Measurements from ENCODE around the gene KRTAP19-1. TPM values are rescaled to one million over a fixed set of nuclear protein-coding genes. Genes with fewer than 3 reads are reported as not detected.

Gene KRTAP19-1
- total RNA-seq, 1 donor from 2014 or later: not detected

- H3K4me3 Mint-ChIP-seq (ENCODE audit: unreplicated experiment): no peak overlapping the region
- no peaks in the 10 kb centered on the region for H4K20me1 ChIP-seq (ENCODE audit: insufficient read depth, low read length)
- no peak overlapping the region for H3K4me2 ChIP-seq (ENCODE audit: low read length)
- H3K9me3 ChIP-seq (ENCODE audit: insufficient read depth, low read depth, low read length): no peaks in the 10 kb centered on the region
- no peak for DNase-seq (ENCODE audit: low read depth)
- no peaks in the 10 kb centered on the region for H3K9me3 Mint-ChIP-seq (ENCODE audit: unreplicated experiment)
- no peak overlapping the region for H3K4me3 ChIP-seq (ENCODE audit: insufficient read depth, low read depth, low read length)
- H3K27ac Mint-ChIP-seq (ENCODE audit: unreplicated experiment): no peak overlapping the region
- H3K27me3 Mint-ChIP-seq (ENCODE audit: low read depth, unreplicated experiment): no peaks in the 10 kb centered on the region
- no peak overlapping the region for H2AFZ ChIP-seq (ENCODE audit: low read depth, low read length)
- H3K9ac ChIP-seq (ENCODE audit: low read length): no peak overlapping the region
- no peak overlapping the region for H3K27ac ChIP-seq (ENCODE audit: low read depth, low read length)
- no peak for FAIRE-seq
- H3K4me1 Mint-ChIP-seq (ENCODE audit: low read depth, unreplicated experiment): peaks cover 1% of the 10 kb centered on the region
- H3K27me3 ChIP-seq (ENCODE audit: insufficient read depth, low read length): no peaks in the 10 kb centered on the region
- no peaks in the 10 kb centered on the region for H3K4me1 ChIP-seq (ENCODE audit: insufficient read depth, low read length)
- H3K36me3 ChIP-seq (ENCODE audit: insufficient read depth, low read length): no peaks in the 10 kb centered on the region
- TF ChIP-seq, protein P1, sequence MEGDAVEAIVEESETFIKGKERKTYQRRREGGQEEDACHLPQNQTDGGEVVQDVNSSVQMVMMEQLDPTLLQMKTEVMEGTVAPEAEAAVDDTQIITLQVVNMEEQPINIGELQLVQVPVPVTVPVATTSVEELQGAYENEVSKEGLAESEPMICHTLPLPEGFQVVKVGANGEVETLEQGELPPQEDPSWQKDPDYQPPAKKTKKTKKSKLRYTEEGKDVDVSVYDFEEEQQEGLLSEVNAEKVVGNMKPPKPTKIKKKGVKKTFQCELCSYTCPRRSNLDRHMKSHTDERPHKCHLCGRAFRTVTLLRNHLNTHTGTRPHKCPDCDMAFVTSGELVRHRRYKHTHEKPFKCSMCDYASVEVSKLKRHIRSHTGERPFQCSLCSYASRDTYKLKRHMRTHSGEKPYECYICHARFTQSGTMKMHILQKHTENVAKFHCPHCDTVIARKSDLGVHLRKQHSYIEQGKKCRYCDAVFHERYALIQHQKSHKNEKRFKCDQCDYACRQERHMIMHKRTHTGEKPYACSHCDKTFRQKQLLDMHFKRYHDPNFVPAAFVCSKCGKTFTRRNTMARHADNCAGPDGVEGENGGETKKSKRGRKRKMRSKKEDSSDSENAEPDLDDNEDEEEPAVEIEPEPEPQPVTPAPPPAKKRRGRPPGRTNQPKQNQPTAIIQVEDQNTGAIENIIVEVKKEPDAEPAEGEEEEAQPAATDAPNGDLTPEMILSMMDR (IDR thresholded peaks at IDR 0.05; ENCODE audit: insufficient read depth, low read depth, low read length): no peak
- no peak for TF ChIP-seq EZH2 (IDR thresholded peaks at IDR 0.05; ENCODE audit: insufficient read depth, low read length)
- H3K36me3 Mint-ChIP-seq (ENCODE audit: low read depth, unreplicated experiment): no peaks in the 10 kb centered on the region
- H3K79me2 ChIP-seq (ENCODE audit: insufficient read depth, low read length): no peaks in the 10 kb centered on the region
Measured at GRCh38 chr21:30479259-30479658, 908 bp downstream of the KRTAP19-1 start.

DNA sequence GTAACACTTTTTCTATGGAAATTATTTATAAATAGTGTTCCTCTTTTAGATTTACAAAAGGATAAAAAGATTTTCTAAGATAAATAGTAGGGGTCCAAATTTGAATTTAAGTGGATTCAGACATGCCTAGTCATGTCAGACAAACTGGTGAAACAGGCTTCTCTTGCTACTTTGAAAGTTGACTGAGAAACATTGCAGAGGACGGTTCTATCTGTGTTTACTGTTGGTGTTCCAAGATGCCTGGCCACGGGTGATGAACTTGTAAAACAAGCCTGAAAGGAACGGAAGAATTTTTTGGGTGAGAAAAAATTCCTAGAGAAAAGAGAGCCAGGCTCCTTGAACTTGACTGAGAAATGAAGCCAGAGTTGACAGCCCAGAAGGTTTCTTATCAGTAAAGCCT lies 2.2 kb downstream of the KRTAP19-1 start:
- TF ChIP-seq, protein P1 (IDR thresholded peaks at IDR 0.05; ENCODE audit: insufficient read depth, low read depth, low read length): no peak
- no peak for TF ChIP-seq EZH2 (IDR thresholded peaks at IDR 0.05; ENCODE audit: insufficient read depth, low read length)
- Histone ChIP-seq H3K9me3 (ENCODE audit: insufficient read depth, low read depth, low read length) (no peaks in the 10 kb centered on the region), H3K4me3 (ENCODE audit: insufficient read depth, low read depth, low read length) (no peak overlapping the region), H3K9ac (ENCODE audit: low read length) (no peak overlapping the region), H3K79me2 (ENCODE audit: insufficient read depth, low read length) (no peaks in the 10 kb centered on the region), H3K27ac (ENCODE audit: low read depth, low read length) (no peak overlapping the region), H3K4me1 (ENCODE audit: insufficient read depth, low read length) (no peaks in the 10 kb centered on the region), H2AFZ (ENCODE audit: low read depth, low read length) (no peak overlapping the region), H3K36me3 (ENCODE audit: insufficient read depth, low read length) (no peaks in the 10 kb centered on the region), H4K20me1 (ENCODE audit: insufficient read depth, low read length) (no peaks in the 10 kb centered on the region), H3K4me2 (ENCODE audit: low read length) (no peak overlapping the region), H3K27me3 (ENCODE audit: insufficient read depth, low read length) (no peaks in the 10 kb centered on the region)
- no peak for FAIRE-seq
- Mint-ChIP-seq H3K4me3 (ENCODE audit: unreplicated experiment) (no peak overlapping the region), H3K27ac (ENCODE audit: unreplicated experiment) (peak overlapping the region; percentile 50), H3K36me3 (ENCODE audit: low read depth, unreplicated experiment) (no peaks in the 10 kb centered on the region), H3K27me3 (ENCODE audit: low read depth, unreplicated experiment) (no peaks in the 10 kb centered on the region), H3K4me1 (ENCODE audit: low read depth, unreplicated experiment) (peaks cover 1% of the 10 kb centered on the region), H3K9me3 (ENCODE audit: unreplicated experiment) (no peaks in the 10 kb centered on the region)
- DNase-seq (ENCODE audit: low read depth): no peak

- Histone ChIP-seq H3K9ac (ENCODE audit: low read length) (no peak overlapping the region), H3K79me2 (ENCODE audit: insufficient read depth, low read length) (no peaks in the 10 kb centered on the region), H4K20me1 (ENCODE audit: insufficient read depth, low read length) (no peaks in the 10 kb centered on the region), H2AFZ (ENCODE audit: low read depth, low read length) (no peak overlapping the region), H3K36me3 (ENCODE audit: insufficient read depth, low read length) (no peaks in the 10 kb centered on the region), H3K27ac (ENCODE audit: low read depth, low read length) (no peak overlapping the region), H3K27me3 (ENCODE audit: insufficient read depth, low read length) (no peaks in the 10 kb centered on the region), H3K4me1 (ENCODE audit: insufficient read depth, low read length) (no peaks in the 10 kb centered on the region), H3K4me2 (ENCODE audit: low read length) (no peak overlapping the region), H3K9me3 (ENCODE audit: insufficient read depth, low read depth, low read length) (no peaks in the 10 kb centered on the region), H3K4me3 (ENCODE audit: insufficient read depth, low read depth, low read length) (no peak overlapping the region)
- H3K4me1 Mint-ChIP-seq (ENCODE audit: low read depth, unreplicated experiment): no peaks in the 10 kb centered on the region
- no peak for TF ChIP-seq EZH2 (IDR thresholded peaks at IDR 0.05; ENCODE audit: insufficient read depth, low read length)
- TF ChIP-seq, protein P1 (IDR thresholded peaks at IDR 0.05; ENCODE audit: insufficient read depth, low read depth, low read length): no peak
- no peak overlapping the region for H3K27ac Mint-ChIP-seq (ENCODE audit: unreplicated experiment)
- H3K4me3 Mint-ChIP-seq (ENCODE audit: unreplicated experiment): no peak overlapping the region
- no peaks in the 10 kb centered on the region for H3K36me3 Mint-ChIP-seq (ENCODE audit: low read depth, unreplicated experiment)
- FAIRE-seq (no peak), DNase-seq (ENCODE audit: low read depth) (no peak)
- no peaks in the 10 kb centered on the region for H3K27me3 Mint-ChIP-seq (ENCODE audit: low read depth, unreplicated experiment)
- peaks cover 2% of the 10 kb centered on the region for H3K9me3 Mint-ChIP-seq (ENCODE audit: unreplicated experiment)
Measured at GRCh38 chr21:30468900-30469714, 11.1 kb downstream of the KRTAP19-1 start.

Measured in astrocyte (in vitro differentiated cells and primary cell).